AG10803 (cell line): ENCODE measurements around the gene ATP8B3.
A peak's percentile ranks its signal among the peaks of the same experiment; 100 is the strongest.

Experiments used
- DNase-seq: peaks from one replicate; pipeline ENCODE4 v3.0.0; 2010; ENCODE audit warnings: low read depth
- H3K4me3 ChIP-seq: 2 replicates; pipeline ENCODE4 v1.5.1; 2011; ENCODE audit warnings: mild to moderate bottlenecking, low read length, control low read depth
- CTCF ChIP-seq: conservative IDR thresholded peaks from 2 replicates; pipeline ENCODE4 v1.5.1; 2011; ENCODE audit warnings: mild to moderate bottlenecking, low read length, control low read depth, inconsistent platforms

Gene ATP8B3

DNA sequence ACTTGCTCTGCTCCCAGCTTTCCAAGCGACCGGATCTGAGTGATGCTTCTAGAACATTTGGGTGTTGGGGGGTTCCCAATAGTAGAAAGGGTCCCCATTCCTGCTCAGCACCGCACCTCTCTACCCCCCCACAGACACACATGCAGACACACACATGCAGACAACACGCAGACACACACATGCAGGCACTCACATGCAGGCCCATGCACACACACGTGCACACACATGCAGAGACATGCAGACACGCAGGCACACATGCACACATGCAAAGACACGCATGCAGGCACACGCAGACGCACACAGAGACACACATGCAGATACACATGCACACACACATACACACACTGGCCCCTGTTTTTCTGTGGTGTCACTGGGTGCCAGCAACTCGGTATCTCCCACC, 34.9 kb downstream of the ATP8B3 start:
- TF ChIP-seq CTCF = no peak
- H3K4me3 ChIP-seq = no peak overlapping the region
- no peak for DNase-seq

DNA sequence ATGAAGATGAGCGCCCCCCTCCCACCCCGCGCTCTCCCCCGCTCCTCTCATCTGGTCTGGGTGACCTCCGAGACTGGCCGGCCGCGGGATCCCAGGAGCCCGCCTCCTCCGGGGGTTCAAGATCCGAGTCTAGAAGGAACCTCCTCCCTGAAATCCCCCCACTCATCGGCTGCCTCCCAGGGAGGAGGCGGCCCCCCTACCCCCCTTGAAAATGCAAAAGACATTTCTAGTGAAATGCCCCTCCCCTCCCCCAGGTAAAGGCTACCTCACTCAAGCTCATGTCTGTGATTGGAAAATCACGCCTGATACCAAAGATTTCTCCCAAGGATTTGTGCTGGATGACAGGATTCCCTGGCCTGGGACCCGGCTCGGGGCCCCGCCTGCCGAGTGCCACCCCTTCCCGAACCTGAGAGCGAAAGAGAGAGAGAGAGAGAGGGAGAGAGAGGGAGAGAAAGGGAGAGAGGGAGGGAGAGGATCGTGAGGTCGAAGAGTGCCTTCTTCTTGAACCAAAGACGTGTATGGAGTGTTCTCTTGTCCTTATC, 35.4 kb downstream of the ATP8B3 start:
- no peak overlapping the region for H3K4me3 ChIP-seq
- DNase-seq = no peak
- TF ChIP-seq CTCF = no peak

- no peak for TF ChIP-seq CTCF
- no peak overlapping the region for H3K4me3 ChIP-seq
Measured at GRCh38 chr19:1775951-1776605, 36.0 kb downstream of the ATP8B3 start.

GRCh38 chr19:1774989-1775772, 36.9 kb downstream of the ATP8B3 start:
- TF ChIP-seq CTCF = 0 out of 2 replicates have a peak, but pooled peaks have one; percentile 11
- DNase-seq = no peak
- H3K4me3 ChIP-seq = no peak overlapping the region

More at GRCh38 chr19:1775951-1776605, 36.0 kb downstream of the ATP8B3 start:
- DNase-seq = no peak

DNA sequence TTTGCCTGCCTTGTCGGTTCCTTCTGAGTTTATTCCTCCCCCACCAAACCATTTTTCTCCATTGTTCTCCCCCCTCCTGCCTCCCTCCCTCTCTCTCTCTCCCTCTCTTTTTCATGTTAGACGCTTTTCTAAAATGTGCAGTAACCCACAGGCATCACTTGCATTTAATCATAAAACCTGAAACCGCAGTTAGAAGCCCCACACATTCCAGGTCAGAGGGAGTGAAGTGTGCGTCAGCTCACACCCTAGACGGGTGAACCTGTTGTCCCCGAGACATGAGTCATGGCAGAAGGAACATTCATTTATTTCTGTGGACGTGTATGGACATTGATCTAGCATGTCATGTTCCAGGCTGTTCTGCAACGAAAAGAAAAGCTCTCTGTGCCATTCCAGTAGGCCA, 38.9 kb downstream of the ATP8B3 start:
- no peak for TF ChIP-seq CTCF
- peak; percentile 12 for DNase-seq
- no peak overlapping the region for H3K4me3 ChIP-seq

- no peak overlapping the region for H3K4me3 ChIP-seq
- no peak for DNase-seq
- no peak for TF ChIP-seq CTCF
Measured at GRCh38 chr19:1770866-1771576, 41.1 kb downstream of the ATP8B3 start.
